Measurements from ENCODE around the gene TCHP.

DNA sequence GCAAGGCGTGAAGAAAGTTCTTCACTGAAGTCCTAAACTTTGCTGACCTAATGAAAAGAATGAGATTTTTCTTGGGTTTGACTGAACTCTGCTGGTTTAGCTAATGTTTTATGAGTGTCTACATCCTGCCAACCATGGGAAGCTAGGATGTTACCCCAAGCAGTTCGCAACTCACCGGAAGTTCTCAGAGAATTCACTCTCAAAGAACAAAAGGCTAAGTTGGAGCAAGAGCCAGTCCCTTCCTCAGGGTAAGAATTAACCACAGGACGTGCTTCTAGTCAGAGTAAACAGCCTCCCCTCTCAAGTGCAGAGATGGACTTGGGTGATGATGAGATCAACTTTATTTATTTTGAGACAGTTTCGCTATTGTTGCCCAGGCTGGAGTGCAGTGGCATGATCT, 37.3 kb downstream of the TCHP start:
- no peak for TF ChIP-seq POLR2A (IDR thresholded peaks at IDR 0.05)
- no peak for TF ChIP-seq EP300 (IDR thresholded peaks at IDR 0.05)
